HEK293 (cell line): ENCODE measurements around the gene MYO7B.

ENCODE experiments used
- CTCF ChIA-PET: fragments of 350-600 bp; formaldehyde crosslinking; extraction: SDS; loops from one replicate; lab custom pipeline; 2021; ENCODE audit warnings: antibody characterized with exemption; lab: Yijun Ruan, JAX
- POLR2A ChIA-PET: fragments of 300-600 bp; formaldehyde crosslinking; extraction: SDS; loops from one replicate; lab custom pipeline; 2020; ENCODE audit warnings: antibody characterized with exemption, inconsistent platforms; lab: Yijun Ruan, JAX
- H3K27ac ChIP-seq: fragments of 200-500 bp; sonication (Bioruptor generic); 2 replicates; pipeline ENCODE4 v1.5.1; 2014; ENCODE audit warnings: low read depth, low read length, control low read depth, inconsistent platforms; ENCODE audit errors: extremely low read depth
- H3K36me3 ChIP-seq, 2 experiments: fragments of 200-500 bp in 1 of 2; sonication (Bioruptor generic) in 1 of 2; 1 replicate in 1 of 2; 2 replicates in 1 of 2; pipeline ENCODE4 v1.5.1; 2014 to 2017; ENCODE audit warnings: inconsistent platforms in 2 of 2, low read length in 2 of 2; ENCODE audit not compliant: control insufficient read depth in 2 of 2, insufficient read depth in 1 of 2
- H3K4me1 ChIP-seq: fragments of 200-500 bp; sonication (Bioruptor generic); 2 replicates; pipeline ENCODE4 v1.5.1; 2014; ENCODE audit warnings: mild to moderate bottlenecking, low read length, inconsistent platforms; ENCODE audit not compliant: control insufficient read depth, insufficient read depth
- H3K4me3 ChIP-seq: 2 replicates; pipeline ENCODE4 v1.5.1; 2011; ENCODE audit warnings: low read depth, mild to moderate bottlenecking, control low read depth, low read length, moderate library complexity
- H3K9me3 ChIP-seq: fragments of 200-500 bp; sonication (Bioruptor generic); 2 replicates; pipeline ENCODE4 v1.5.1; 2014; ENCODE audit warnings: low read depth, low read length, inconsistent platforms; ENCODE audit not compliant: control insufficient read depth, insufficient read depth
- BCL11A ChIP-seq: fragments of 450-650 bp; formaldehyde crosslinking; IDR thresholded peaks from 2 replicates; pipeline ENCODE4 v1.5.1; 2016; ENCODE audit warnings: low read depth, missing biosample characterization, missing genetic modification characterization
- KLF9 ChIP-seq: fragments of 450-650 bp; formaldehyde crosslinking; IDR thresholded peaks from 2 replicates; pipeline ENCODE4 v1.5.1; 2016; ENCODE audit warnings: missing biosample characterization, missing genetic modification characterization, low read depth
- PRDM2 ChIP-seq: fragments of 450-650 bp; formaldehyde crosslinking; IDR thresholded peaks from 2 replicates; pipeline ENCODE4 v1.5.1; 2016; ENCODE audit warnings: missing biosample characterization, missing genetic modification characterization, borderline replicate concordance
- ZNF18 ChIP-seq: fragments of 450-650 bp; formaldehyde crosslinking; IDR thresholded peaks from 2 replicates; pipeline ENCODE4 v1.5.1; 2016; ENCODE audit warnings: missing biosample characterization, missing genetic modification characterization
- ZNF585B ChIP-seq: fragments of 450-650 bp; formaldehyde crosslinking; IDR thresholded peaks from 2 replicates; pipeline ENCODE4 v1.5.1; 2016; ENCODE audit warnings: missing biosample characterization, missing genetic modification characterization
- ZNF645 ChIP-seq: fragments of 450-650 bp; formaldehyde crosslinking; IDR thresholded peaks from 2 replicates; pipeline ENCODE4; 2016; ENCODE audit warnings: missing biosample characterization, missing genetic modification characterization

The MYO7B gene

GRCh38 chr2:127662937-127663565 is 127.6 kb downstream of the MYO7B start (continued):
- TF ChIP-seq BCL11A (tag by site-specific recombination): no peak
- TF ChIP-seq, all 188 proteins: peak for 0

- ChIA-PET POLR2A (no interaction called here), CTCF (interaction anchor here (2.3 kb wide), 1 partner anchor 72 kb away, joined by 8 read pairs; no protein-coding TSS in a partner anchor)
Measured at GRCh38 chr2:127663566-127664064, 128.1 kb downstream of the MYO7B start.

GRCh38 chr2:127664065-127664894 is 128.8 kb downstream of the MYO7B start:
- no peaks in the 10 kb centered on the region for H3K36me3 ChIP-seq
- ChIA-PET CTCF (interaction anchor here (1.2 kb wide), 1 partner anchor 15 kb away, joined by 5 read pairs; no protein-coding TSS in a partner anchor), POLR2A (no interaction called here)
- H3K4me3 ChIP-seq: peak overlapping the region; percentile 8; the same call in 1 of the 2 replicates
- H3K9me3 ChIP-seq: no peaks in the 10 kb centered on the region
- H3K4me1 ChIP-seq: no peaks in the 10 kb centered on the region
- H3K27ac ChIP-seq: no peak overlapping the region
- no peak for TF ChIP-seq KLF9 (tag by site-specific recombination)
- no peak for TF ChIP-seq ZNF585B (tag by site-specific recombination)
- no peak for TF ChIP-seq ZNF18 (tag by site-specific recombination)

More at GRCh38 chr2:127663566-127664064, 128.1 kb downstream of the MYO7B start:
- Histone ChIP-seq H3K36me3 (no peaks in the 10 kb centered on the region), H3K4me1 (no peaks in the 10 kb centered on the region), H3K27ac (no peak overlapping the region), H3K4me3 (no peak overlapping the region), H3K9me3 (no peaks in the 10 kb centered on the region)
- TF ChIP-seq ZNF645 (tag by site-specific recombination): no peak
- no peak for TF ChIP-seq PRDM2
- TF ChIP-seq, all 188 proteins: peak for 0
